NOMO-1 treated with DMSO at 0.1 percent for 48 hours (cell line): ENCODE results near the gene NFKBIE.

ENCODE experiments used
- DNase-seq: peaks from one replicate; lab custom pipeline; 2025; ENCODE audit not compliant: unreplicated experiment; lab: John Stamatoyannopoulos, UW

The NFKBIE gene

DNA sequence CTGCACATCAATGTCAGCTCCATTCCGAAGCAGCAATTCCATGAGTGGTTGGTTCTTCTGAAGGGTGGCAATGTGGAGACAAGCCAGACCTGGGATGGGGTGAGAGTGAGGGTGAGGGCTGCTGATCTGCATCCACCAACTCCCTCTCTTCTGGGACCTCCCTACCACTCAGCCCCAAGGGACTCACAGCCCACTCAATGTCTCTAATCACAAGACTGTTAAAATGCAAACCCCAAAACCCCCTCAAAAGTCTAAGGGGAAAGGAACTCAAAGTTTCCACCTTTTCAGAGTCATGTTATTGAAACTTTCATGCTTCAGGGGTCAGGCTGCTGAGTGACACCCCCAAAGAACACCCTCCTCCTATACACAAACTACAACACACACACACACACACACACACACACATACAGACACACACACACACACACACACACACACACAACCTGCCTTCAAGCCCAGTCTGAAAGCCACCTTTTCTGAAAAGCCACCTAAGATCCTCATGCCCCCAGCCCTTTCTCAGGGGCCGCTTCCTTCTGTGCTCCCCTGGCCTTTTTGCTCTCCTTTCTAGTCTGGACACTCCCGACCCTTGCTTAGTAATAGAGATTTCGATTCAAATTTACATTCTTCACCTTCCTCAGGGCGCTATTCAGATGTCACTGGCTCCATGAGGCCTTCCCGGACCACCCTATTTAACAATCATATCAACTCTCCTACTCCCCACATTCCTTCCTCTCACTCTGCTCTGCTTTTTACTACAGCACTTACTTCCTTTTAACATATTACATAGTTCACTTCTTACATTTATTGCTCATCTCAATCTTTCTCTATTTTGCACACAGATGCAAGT, 4.7 kb downstream of the NFKBIE start:
- no peak for DNase-seq

DNA sequence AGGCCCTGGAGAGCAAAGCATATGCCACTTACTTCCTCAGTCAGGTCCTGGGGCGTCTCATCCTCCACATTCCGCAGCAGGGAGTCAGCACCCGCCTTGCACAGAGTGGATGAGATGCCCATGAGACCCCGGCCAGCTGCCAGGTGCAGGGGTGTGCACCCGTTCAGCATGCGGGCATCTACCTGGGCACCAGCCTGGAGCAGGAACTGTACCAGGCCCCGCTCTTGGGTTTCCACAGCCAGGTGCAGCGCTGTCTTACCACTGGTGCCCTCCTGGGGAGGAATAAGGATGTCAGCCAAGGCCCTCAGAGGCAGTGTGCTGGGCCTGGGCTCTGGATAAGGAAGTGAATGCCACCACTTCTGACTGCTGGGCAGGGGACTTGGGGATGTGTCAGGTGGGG, 5.3 kb downstream of the NFKBIE start:
- DNase-seq, result no peak

DNA sequence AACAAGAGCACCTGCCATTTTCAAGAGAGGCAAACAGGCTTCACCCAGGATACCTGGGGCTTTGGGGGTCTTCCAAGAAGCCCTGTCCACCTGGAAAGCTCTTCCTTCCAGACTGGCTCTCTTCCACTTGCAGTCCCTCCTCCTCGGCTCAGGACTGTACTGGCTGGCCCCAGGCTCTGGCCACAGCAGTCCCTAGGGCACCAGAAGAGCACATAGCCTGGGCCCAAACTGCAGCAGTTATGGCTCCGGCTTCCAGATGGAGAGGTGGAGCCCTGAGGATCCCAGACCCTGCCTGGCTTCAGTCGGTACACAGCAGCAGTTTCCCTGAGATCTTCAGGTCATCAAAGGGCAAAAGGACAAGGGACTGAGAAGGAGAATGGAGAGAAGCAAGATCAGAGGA, 6.4 kb downstream of the NFKBIE start:
- no peak for DNase-seq

DNA sequence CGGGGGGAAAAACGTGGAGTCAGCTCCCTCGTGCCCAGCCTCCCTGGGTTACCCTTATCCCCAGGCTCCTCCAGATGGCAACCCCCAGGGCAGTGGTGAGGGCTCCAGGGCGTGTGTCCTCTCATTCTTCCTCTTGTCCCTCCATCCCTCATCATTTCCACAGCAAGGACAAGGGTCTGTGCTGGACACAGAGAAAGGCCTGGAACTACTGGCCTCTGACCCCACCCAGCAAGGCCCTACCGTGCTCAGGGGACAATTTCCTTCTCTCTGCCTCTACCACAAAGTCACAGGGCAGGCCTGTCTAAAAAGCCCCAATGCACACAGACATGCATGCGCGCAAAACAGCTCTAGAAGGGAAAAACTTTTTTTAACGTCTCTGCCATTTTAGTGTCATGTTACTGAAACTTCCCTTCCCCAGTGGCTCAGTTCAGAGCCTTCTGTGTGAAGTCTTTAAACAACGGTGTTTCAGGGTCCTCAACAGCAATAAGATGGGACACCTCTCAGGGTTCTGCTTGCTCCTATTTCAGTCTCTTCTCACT, 7.0 kb downstream of the NFKBIE start:
- DNase-seq, result no peak

DNA sequence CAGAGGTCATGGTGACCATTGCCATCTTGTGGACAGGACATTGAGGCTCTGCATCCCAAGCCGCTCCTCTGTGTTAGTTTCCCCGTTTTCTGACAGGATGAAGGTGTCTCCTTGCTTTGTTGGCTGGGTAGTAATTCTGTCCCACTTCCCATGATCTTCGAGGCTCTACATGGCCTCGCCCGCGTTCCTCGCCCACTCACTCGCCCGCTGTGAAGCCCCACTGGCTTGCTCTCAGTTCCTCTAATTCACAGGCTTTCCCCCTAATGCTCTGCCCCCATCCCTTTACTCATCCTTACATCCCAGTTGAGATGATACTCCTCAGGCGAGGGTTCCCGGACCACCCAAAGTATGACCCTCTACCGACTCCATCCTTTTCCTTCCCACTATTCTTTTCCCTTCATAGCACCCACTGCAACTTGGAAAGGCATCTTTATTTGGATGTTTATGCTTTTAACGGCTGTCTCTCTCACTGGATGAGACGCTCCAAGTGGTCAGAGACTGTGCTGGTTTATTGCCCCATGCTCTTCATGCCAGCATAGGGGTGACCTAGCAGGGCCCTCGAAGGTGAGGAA, 7.5 kb downstream of the NFKBIE start:
- no peak for DNase-seq

DNA sequence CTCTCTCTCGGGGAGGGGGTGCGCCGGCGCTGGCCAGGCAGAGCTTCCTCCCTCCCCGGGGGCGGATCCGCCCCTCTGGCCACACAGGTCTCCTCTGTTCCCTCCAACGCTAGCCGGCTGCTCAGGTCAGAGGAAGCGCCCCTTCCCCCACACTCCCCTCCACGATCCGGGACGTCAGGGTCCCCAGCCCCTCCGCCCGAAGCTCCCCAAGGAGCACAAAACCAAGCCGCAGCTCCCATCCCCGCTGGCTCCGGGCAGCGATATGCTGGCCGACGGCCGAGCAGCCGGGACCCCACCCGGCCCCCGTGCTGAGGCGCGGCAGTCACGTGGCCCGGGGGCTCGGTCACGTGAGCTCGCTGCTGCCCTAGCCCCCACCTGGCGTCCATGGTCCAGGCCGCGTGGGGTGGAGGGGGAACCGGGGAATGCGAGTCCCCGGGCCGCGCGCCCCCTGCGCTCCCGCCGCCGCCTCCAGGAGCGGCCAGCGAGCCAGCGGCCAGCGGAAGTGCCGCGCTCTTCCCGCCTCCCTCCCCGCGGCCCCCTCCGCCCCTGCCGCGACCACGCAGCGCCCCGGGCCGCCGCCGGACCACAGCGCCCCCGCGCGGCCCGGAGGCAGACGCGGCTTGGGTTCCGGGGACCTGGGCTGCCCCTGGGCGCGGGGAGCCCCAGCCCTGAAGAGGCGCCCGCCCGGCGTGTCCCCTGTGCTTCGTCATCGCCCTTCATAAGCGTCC, 8.2 kb downstream of the NFKBIE start, which contains the start of gene SLC35B2:
SLC35B2 (minus strand) TSS at position 504 of the 728 bp plus-strand sequence; CDS start at position 386, 118 bp downstream.
- DNase-seq, result peak; percentile 47

DNA sequence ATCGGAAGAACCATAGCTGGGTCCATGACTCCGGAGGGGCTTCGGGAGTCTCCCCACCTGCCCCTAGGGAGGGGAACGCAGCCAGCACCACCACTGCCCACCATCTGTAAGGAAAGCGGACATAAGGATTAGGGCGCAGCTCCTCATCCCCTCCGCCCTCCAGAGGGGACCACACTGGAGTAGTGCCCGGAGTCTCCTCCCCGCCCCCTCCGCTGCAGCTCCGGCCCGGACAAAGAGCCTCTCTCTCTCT, 8.7 kb downstream of the NFKBIE start:
- DNase-seq, result no peak

DNA sequence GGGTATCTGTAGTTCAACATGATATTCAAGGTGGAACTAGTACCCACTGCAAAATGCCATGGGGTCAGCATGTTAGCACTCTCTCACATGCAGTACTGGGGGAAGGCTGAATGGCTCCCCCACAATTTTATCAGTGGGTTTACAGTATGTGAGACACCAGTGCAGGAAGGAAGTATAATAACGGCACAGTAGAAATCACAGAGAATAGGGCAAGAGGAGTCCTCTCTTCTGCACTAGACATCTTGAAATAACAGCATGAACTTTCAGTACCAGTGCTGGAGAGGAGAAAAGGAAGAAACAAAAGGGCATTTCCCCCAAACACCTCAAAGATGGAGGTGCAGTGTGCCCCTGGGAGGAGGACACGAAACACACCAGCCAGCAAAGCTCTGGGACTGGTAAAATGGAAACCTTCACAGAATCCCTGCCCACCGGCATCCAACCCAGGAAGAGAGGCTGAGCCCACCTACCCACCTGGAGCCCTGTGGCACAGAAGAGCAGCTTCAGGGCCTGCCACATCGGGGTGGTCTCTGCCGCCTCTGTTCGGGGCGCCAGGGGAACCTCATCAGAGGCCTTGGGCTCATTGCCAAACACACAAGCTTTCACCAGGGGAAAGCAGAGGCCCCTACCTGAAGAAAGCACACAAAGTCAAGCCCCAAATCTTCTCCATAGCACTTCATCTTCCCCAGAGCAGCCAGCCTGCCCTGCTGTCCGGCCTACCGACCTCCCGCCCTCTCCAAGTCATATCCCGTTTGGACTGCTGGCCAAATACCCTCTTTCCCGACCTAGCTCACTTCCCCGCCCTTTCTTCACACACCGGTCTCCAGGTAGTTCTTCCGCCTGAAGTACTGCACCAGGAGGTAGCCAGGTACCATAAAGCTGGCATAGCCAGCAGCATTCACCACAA, 9.2 kb downstream of the NFKBIE start:
- DNase-seq, result no peak

DNA sequence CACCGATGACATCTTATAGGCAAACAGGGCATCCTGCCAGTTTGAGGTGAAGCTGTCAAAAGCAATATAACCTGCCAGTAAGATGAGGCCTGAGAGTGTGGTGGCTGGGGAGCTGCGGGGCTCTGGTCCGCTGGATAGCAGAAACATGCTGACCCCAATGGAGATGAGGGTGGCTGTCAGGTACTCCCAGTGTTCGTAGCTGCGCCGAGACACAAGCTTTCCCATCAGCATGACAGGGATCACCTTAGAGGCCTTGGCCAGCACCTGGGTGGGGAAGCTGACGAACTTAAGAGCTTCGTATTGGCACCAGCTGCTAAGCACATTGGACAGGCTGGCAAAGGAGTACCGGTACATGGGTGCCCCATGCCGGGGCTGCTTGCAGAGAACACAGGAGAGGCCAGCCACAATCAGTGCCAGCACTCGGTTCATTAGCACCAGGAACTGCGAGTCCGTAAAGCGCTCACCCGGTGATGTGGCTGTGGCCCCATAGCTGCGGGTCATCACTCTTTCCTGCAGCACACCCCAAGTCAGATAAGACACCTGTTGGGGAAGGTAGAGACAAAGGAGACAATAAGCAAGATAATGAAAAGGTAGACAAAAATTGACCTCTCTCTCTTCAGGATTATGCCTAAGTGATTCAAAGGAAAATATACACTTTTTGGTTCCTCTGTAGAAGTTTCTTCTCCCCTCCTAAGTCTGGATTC, 10.1 kb downstream of the NFKBIE start:
- no peak for DNase-seq

DNA sequence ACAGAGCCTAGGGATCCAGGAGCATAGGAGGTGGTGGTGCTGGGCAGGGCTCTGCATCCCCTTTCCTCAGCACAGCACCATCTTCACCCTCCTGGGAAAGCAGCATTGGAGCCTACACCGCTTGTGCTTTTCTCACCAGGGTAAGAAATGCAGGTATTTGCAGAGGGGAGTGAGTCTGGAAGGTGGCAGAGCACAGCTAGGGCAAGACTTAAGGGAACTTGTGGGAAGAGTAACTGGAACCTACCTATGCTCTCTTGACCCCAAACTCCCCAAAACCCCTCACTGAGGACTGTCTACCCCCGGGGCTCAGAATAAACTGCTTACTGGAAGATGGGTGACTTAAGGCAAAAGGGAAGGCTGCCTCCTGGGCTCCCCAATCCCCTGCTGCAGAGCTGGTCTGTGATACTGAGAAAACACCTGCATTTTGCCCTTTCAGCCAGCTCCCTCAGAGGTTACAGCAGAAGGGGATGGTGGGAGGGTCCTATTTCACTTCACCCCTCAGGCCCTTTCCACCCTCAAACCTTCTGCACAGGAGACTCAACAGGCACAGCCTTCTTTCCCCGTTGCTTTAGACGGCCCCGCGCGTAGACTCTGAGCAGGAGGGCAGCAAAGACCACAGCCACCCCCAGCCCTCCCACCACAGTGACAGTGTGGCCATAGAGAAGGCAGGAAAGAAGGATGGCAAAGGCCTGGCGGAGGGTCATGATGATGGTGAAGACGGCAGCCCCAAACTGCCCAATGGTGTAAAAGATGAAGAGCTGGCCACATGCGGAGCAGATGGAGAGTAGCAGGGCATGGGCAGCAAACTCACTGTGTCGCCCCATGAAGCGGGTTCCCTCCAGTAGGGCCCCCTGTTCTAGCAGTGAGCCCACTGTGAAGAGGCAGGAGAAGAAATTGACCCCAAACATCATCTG, 10.9 kb downstream of the NFKBIE start:
- DNase-seq, result no peak

DNA sequence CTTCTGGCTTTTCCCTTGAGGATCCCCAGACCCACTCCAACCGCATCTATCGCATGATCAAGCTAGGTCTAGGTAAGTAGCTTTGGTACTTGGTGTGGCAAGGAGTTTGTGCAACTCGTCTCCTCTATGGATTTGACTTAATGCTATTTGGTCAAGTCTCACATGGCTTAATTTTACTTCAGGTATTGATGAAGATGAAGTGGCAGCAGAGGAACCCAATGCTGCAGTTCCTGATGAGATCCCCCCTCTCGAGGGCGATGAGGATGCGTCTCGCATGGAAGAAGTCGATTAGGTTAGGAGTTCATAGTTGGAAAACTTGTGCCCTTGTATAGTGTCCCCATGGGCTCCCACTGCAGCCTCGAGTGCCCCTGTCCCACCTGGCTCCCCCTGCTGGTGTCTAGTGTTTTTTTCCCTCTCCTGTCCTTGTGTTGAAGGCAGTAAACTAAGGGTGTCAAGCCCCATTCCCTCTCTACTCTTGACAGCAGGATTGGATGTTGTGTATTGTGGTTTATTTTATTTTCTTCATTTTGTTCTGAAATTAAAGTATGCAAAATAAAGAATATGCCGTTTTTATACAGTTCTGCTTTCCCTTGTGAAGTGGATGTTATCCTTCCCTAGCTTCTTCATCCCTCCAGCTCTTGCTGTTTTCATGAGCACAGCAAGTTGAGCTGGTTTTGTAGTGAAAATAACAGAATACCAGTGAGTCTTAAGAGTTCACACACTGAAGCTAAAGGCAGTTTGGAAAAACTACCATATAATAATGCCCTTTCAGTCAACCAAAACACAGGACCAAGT, 11.8 kb downstream of the NFKBIE start:
- DNase-seq, result peak; percentile 23

DNA sequence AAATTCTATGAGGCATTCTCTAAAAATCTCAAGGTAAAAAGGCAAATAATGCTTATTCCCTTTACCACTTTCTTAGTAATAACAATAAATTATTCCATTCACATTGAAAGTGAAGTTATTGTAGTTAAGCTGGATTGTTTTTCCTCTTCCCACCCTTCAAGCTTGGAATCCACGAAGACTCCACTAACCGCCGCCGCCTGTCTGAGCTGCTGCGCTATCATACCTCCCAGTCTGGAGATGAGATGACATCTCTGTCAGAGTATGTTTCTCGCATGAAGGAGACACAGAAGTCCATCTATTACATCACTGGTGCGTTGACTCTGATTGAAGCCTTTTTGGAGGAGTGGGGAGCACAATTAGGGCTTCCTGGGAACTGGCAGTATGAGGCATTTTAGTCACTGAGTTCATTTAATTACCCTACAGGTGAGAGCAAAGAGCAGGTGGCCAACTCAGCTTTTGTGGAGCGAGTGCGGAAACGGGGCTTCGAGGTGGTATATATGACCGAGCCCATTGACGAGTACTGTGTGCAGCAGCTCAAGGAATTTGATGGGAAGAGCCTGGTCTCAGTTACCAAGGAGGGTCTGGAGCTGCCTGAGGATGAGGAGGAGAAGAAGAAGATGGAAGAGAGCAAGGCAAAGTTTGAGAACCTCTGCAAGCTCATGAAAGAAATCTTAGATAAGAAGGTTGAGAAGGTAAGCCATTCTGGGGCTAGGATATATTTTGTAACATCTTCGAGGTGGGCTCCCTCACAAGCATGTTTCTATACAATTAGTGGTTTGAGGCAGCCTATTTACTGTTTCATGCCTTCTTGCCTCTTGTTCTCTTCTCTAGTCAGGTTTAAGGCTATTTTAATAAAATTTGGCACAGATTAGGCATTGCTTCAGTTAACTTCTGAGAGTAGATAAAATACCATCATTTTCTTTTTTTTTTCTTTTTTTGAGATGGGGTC, 13.5 kb downstream of the NFKBIE start:
- no peak for DNase-seq

DNA sequence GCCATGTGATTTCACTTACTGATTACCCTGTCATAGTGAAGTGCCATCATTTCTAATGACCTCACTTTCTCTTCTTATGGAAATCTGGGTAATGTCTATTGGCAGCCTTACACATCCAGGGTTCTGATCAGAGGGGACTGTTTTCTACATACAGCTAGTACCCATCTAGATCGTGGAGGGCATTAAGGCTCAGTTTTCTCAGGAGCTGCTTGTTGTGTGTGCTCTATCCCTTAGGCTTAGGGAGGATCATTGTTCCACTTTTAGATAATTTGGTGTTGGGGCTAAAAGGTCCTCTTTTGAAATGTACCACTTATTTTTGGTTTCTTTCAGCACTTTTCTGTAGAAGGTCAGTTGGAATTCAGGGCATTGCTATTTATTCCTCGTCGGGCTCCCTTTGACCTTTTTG, 14.6 kb downstream of the NFKBIE start:
- DNase-seq, result no peak

DNA sequence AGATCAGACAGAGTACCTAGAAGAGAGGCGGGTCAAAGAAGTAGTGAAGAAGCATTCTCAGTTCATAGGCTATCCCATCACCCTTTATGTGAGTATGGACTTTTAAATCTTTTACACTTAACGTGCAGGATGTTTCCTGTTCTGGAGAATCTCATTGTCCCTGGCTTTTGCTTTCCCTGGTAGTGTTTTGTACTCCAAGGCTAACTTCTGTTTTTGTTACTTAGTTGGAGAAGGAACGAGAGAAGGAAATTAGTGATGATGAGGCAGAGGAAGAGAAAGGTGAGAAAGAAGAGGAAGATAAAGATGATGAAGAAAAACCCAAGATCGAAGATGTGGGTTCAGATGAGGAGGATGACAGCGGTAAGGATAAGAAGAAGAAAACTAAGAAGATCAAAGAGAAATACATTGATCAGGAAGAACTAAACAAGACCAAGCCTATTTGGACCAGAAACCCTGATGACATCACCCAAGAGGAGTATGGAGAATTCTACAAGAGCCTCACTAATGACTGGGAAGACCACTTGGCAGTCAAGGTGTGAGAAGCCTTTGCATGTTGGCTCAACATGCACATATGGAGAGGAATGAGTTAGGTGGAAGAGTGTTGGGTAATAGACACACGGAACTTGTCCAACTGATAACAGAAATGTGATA, 15.2 kb downstream of the NFKBIE start:
- no peak for DNase-seq

DNA sequence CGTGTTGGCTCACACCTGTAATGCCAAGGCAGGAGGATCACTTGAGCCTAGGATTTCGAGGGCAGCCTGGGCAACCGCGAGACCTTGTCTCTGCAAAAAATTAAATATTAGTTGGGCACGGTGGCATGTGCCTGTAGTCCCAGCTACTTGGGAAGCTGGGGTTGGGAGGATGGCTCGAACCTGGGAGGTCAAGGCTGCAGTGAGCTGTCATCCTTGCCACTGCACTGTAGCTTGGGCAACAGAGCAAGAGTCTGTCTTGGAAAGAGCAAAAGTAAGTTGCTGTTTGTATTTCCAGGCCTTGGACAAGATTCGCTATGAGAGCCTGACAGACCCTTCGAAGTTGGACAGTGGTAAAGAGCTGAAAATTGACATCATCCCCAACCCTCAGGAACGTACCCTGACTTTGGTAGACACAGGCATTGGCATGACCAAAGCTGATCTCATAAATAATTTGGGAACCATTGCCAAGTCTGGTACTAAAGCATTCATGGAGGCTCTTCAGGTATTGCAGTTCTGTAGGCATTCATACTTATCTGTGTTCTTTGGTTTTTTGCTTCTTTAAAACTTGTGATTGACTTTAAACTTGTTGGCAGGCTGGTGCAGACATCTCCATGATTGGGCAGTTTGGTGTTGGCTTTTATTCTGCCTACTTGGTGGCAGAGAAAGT, 16.1 kb downstream of the NFKBIE start:
- no peak for DNase-seq

DNA sequence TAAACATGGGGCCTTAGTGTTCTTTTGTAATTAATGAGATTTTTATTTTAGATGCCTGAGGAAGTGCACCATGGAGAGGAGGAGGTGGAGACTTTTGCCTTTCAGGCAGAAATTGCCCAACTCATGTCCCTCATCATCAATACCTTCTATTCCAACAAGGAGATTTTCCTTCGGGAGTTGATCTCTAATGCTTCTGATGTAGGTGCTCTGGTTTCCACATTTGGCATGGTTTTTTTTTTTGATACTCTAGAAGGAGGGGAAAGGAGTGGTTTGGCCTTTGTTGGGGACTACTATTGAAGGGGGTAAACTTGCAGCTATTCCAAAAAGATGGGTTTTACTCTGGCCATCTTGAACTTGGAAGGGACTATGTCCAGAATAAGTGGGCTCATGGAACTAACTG, 16.8 kb downstream of the NFKBIE start:
- no peak for DNase-seq
